Upper lobe of left lung (tissue), 4 donors: ENCODE data around the gene SMG7.
A peak's percentile ranks its signal among the peaks of the same experiment; 100 is the strongest.

Experiments used
- EP300 ChIP-seq, 4 donors: sonication (generic); formaldehyde crosslinking; IDR thresholded peaks; one replicate each; pipeline ENCODE4 v1.5.1; 2017; ENCODE audit warnings: antibody characterized with exemption in 4 of 4, control low read depth in 2 of 4
- POLR2A ChIP-seq, 4 donors: fragments of 450-650 bp; IDR thresholded peaks; one replicate each; pipeline ENCODE4 v1.5.1; 2016 to 2017; ENCODE audit warnings: antibody characterized with exemption in 4 of 4, mild to moderate bottlenecking in 2 of 4
- POLR2AphosphoS5 ChIP-seq, 2 donors: sonication (generic); formaldehyde crosslinking; IDR thresholded peaks; one replicate each; pipeline ENCODE4 v1.5.1; 2017; ENCODE audit warnings: antibody characterized with exemption in 2 of 2
- TF ChIP-seq, protein P1 (sequence below), 6 experiments: fragments of 450-650 bp in 4 of 6; fragments of 200-600 bp in 2 of 6; sonication (generic) in 2 of 6; IDR thresholded peaks; one replicate each; pipeline ENCODE4 v1.5.1; 2016 to 2019; ENCODE audit warnings: antibody characterized with exemption in 6 of 6

DNA sequence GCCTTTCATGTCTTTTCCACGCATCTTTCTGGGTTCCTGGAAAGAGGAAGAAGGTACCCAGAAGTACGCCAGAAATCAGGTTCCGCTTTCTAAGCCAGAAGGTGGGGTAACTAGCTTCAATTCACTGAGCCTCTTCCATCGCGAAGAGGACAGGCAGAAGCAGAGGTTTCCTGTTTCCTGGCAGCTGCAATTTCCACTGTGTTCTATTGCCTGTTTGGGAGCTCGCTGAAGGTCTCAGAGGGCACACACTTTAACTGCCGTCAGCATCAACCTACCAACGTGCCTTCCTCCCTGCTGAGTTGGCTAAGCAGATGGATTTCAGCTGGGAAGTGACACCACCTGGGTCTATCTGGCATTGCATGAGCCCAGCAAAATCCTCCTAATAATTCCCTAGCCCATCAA, 108.0 kb downstream of the SMG7 start:
- TF ChIP-seq, protein P1, sequence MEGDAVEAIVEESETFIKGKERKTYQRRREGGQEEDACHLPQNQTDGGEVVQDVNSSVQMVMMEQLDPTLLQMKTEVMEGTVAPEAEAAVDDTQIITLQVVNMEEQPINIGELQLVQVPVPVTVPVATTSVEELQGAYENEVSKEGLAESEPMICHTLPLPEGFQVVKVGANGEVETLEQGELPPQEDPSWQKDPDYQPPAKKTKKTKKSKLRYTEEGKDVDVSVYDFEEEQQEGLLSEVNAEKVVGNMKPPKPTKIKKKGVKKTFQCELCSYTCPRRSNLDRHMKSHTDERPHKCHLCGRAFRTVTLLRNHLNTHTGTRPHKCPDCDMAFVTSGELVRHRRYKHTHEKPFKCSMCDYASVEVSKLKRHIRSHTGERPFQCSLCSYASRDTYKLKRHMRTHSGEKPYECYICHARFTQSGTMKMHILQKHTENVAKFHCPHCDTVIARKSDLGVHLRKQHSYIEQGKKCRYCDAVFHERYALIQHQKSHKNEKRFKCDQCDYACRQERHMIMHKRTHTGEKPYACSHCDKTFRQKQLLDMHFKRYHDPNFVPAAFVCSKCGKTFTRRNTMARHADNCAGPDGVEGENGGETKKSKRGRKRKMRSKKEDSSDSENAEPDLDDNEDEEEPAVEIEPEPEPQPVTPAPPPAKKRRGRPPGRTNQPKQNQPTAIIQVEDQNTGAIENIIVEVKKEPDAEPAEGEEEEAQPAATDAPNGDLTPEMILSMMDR (IDR thresholded peaks at IDR 0.05), result peak in 1 of 6 experiments; percentile 8
- TF ChIP-seq EP300 (IDR thresholded peaks at IDR 0.05) (no peak), POLR2A (IDR thresholded peaks at IDR 0.05) (no peak), POLR2AphosphoS5 (IDR thresholded peaks at IDR 0.05) (peak; percentile 20 to 56)
